Measurements from ENCODE around the gene TDRD1.
"Not testable (repeated sequence)": the region's sequence is repeated elsewhere in the genome, so short reads cannot be mapped to it uniquely, and the experiment has no call there.

TDRD1 gene

DNA sequence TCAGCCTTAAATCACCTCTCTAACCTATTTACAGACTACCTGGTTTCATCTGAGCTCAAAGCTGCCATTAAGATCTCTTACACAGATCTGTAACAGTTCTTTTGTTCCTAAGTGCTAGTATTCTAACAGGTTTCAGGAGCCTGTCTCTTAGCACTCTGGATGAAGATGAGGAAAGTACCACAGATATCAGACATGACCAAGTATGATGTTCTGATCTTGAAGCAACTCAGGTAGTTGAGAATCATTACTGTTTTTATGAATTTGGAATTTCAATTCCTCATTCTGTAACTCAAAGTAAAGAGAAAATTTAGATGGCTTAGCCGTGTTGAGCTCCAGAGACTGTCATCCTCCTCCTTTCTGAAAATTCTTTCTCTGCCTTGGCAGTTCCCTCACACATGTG lies 36.0 kb upstream of the TDRD1 start:
- DNase-seq (ENCODE audit: low read depth): no peak
- H3K4me3 ChIP-seq (ENCODE audit: control insufficient read depth, low read depth, low read length): no peak overlapping the region
- TF ChIP-seq, protein P1, sequence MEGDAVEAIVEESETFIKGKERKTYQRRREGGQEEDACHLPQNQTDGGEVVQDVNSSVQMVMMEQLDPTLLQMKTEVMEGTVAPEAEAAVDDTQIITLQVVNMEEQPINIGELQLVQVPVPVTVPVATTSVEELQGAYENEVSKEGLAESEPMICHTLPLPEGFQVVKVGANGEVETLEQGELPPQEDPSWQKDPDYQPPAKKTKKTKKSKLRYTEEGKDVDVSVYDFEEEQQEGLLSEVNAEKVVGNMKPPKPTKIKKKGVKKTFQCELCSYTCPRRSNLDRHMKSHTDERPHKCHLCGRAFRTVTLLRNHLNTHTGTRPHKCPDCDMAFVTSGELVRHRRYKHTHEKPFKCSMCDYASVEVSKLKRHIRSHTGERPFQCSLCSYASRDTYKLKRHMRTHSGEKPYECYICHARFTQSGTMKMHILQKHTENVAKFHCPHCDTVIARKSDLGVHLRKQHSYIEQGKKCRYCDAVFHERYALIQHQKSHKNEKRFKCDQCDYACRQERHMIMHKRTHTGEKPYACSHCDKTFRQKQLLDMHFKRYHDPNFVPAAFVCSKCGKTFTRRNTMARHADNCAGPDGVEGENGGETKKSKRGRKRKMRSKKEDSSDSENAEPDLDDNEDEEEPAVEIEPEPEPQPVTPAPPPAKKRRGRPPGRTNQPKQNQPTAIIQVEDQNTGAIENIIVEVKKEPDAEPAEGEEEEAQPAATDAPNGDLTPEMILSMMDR (conservative IDR thresholded peaks at IDR 0.05; ENCODE audit: control insufficient read depth, insufficient read depth, low read depth, low read length): no peak

GRCh38 chr10:114149476-114149875 lies 29.7 kb upstream of the TDRD1 start:
- DNase-seq (ENCODE audit: low read depth); H3K4me3 ChIP-seq (ENCODE audit: control insufficient read depth, low read depth, low read length): not testable (repeated sequence)

DNA sequence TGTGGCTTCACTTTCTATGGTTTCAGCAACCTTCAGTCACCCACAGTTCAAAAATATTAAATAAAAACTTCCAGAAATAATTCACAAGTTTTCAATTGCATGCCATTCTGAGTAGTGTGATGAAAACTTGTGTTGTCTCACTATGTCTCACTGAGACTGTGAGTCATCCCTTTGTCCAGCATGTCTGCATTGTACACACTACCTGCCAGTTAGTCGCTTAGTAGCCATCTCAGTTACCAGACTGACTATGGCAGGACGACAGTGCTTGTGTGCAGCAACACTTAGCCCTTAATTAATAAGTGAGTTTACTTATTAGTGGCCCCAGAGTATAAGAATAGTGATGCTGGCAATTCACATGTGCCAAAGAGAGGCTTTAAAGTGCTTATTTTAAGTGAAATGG lies 27.7 kb upstream of the TDRD1 start:
- peak; percentile 86 for DNase-seq (ENCODE audit: low read depth)
- TF ChIP-seq, protein P1 (conservative IDR thresholded peaks at IDR 0.05; ENCODE audit: control insufficient read depth, insufficient read depth, low read depth, low read length): no peak
- H3K4me3 ChIP-seq (ENCODE audit: control insufficient read depth, low read depth, low read length): no peak overlapping the region

DNA sequence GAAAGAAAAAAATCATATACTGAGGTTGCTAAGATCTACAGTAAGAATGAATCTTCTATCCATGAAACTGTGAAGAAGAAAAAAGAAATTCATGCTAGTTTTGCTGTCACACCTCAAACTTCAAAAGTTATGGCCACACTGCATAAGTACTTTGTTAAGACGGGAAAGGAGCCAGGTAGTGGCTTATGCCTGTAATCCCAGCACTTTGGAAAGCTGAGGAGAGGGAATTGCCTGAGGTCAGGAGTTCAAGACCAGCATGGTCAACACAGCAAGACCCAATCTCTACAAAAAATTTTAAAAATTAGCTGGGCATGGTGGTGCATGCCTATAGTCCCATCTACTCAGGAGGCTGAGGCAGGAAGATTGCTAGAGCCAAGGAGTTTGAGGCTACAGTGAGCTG lies 27.3 kb upstream of the TDRD1 start:
- H3K4me3 ChIP-seq (ENCODE audit: control insufficient read depth, low read depth, low read length): no peak overlapping the region
- DNase-seq (ENCODE audit: low read depth): no peak
- TF ChIP-seq, protein P1 (conservative IDR thresholded peaks at IDR 0.05; ENCODE audit: control insufficient read depth, insufficient read depth, low read depth, low read length): no peak

GRCh38 chr10:114157912-114158311 lies 21.2 kb upstream of the TDRD1 start:
- no peak for DNase-seq (ENCODE audit: low read depth)
- TF ChIP-seq, protein P1 (conservative IDR thresholded peaks at IDR 0.05; ENCODE audit: control insufficient read depth, insufficient read depth, low read depth, low read length): no peak
- no peak overlapping the region for H3K4me3 ChIP-seq (ENCODE audit: control insufficient read depth, low read depth, low read length)

DNA sequence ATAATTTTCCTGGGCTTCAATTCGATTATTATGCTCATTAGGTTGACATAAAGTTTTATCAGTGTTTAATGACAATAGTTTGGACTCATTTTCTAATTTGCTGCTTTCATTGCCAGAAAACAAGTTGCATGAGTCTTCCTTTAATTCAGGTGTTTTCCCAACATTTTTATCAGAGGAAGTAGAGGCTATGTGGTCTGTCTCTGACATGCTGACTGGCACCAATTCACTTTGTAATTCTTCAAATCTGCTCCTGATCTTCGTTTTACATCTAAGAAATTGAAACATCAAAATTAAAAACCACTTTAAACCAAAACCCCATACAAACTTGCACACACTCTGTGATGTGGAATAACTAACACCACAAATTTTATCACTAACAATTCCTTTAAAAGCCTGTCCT lies 16.1 kb upstream of the TDRD1 start:
- TF ChIP-seq, protein P1 (conservative IDR thresholded peaks at IDR 0.05; ENCODE audit: control insufficient read depth, insufficient read depth, low read depth, low read length): no peak
- H3K4me3 ChIP-seq (ENCODE audit: control insufficient read depth, low read depth, low read length): no peak overlapping the region
- no peak for DNase-seq (ENCODE audit: low read depth)

- no peak for DNase-seq (ENCODE audit: low read depth)
- TF ChIP-seq, protein P1 (conservative IDR thresholded peaks at IDR 0.05; ENCODE audit: control insufficient read depth, insufficient read depth, low read depth, low read length): no peak
Observed at GRCh38 chr10:114166043-114166442, 13.1 kb upstream of the TDRD1 start.

More at GRCh38 chr10:114166043-114166442, 13.1 kb upstream of the TDRD1 start:
- no peak overlapping the region for H3K4me3 ChIP-seq (ENCODE audit: control insufficient read depth, low read depth, low read length)
